Rectal smooth muscle tissue (tissue), 1 donor: ENCODE results near the gene HOXD1.

Experiments used
- H3K27ac ChIP-seq: one replicate; pipeline ENCODE4 v1.7.0; 2013; ENCODE audit warnings: low read depth, low read length, inconsistent platforms
- H3K27me3 ChIP-seq: one replicate; pipeline ENCODE4 v1.7.0; 2013; ENCODE audit warnings: low read length; ENCODE audit not compliant: control insufficient read depth, insufficient read depth
- H3K36me3 ChIP-seq: one replicate; pipeline ENCODE4 v1.7.0; 2013; ENCODE audit warnings: low read length; ENCODE audit not compliant: control insufficient read depth, insufficient read depth
- H3K4me1 ChIP-seq: one replicate; pipeline ENCODE4 v1.7.0; 2013; ENCODE audit warnings: low read length; ENCODE audit not compliant: control insufficient read depth, insufficient read depth
- H3K4me3 ChIP-seq: one replicate; pipeline ENCODE4 v1.7.0; 2013; ENCODE audit warnings: low read length
- H3K9ac ChIP-seq: one replicate; pipeline ENCODE4 v1.7.0; 2013; ENCODE audit warnings: low read length

Gene HOXD1

GRCh38 chr2:176157499-176158185 lies 30.8 kb upstream of the HOXD1 start:
- H3K27ac ChIP-seq, result no peak overlapping the region
- peaks cover 3% of the 10 kb centered on the region for H3K36me3 ChIP-seq
- H3K4me1 ChIP-seq, result no peaks in the 10 kb centered on the region
- peak overlapping the region; percentile 44 for H3K4me3 ChIP-seq
- peaks cover 37% of the 10 kb centered on the region for H3K27me3 ChIP-seq
- no peak overlapping the region for H3K9ac ChIP-seq

- Histone ChIP-seq H3K27me3 (peaks cover 38% of the 10 kb centered on the region), H3K9ac (no peak overlapping the region), H3K4me1 (no peaks in the 10 kb centered on the region), H3K36me3 (no peaks in the 10 kb centered on the region), H3K27ac (no peak overlapping the region), H3K4me3 (peak overlapping the region; percentile 44)
Measured at GRCh38 chr2:176158186-176158591, 30.3 kb upstream of the HOXD1 start.

- no peaks in the 10 kb centered on the region for H3K4me1 ChIP-seq
- no peak overlapping the region for H3K9ac ChIP-seq
- H3K4me3 ChIP-seq, result no peak overlapping the region
- H3K27ac ChIP-seq, result no peak overlapping the region
- H3K27me3 ChIP-seq, result peaks cover 38% of the 10 kb centered on the region
- no peaks in the 10 kb centered on the region for H3K36me3 ChIP-seq
Measured at GRCh38 chr2:176158855-176159662, 29.4 kb upstream of the HOXD1 start.

- H3K4me3 ChIP-seq, result no peak overlapping the region
- peaks cover 40% of the 10 kb centered on the region for H3K27me3 ChIP-seq
- H3K4me1 ChIP-seq, result no peaks in the 10 kb centered on the region
- no peaks in the 10 kb centered on the region for H3K36me3 ChIP-seq
- H3K27ac ChIP-seq, result no peak overlapping the region
- H3K9ac ChIP-seq, result no peak overlapping the region
Measured at GRCh38 chr2:176159663-176160250, 28.7 kb upstream of the HOXD1 start.

GRCh38 chr2:176160251-176160985 lies 28.1 kb upstream of the HOXD1 start:
- H3K27me3 ChIP-seq, result peaks cover 41% of the 10 kb centered on the region
- no peak overlapping the region for H3K9ac ChIP-seq
- no peak overlapping the region for H3K27ac ChIP-seq
- no peaks in the 10 kb centered on the region for H3K4me1 ChIP-seq
- H3K36me3 ChIP-seq, result no peaks in the 10 kb centered on the region
- H3K4me3 ChIP-seq, result peak overlapping the region; percentile 32

GRCh38 chr2:176160986-176161824 lies 27.3 kb upstream of the HOXD1 start:
- no peak overlapping the region for H3K27ac ChIP-seq
- no peaks in the 10 kb centered on the region for H3K36me3 ChIP-seq
- no peaks in the 10 kb centered on the region for H3K4me1 ChIP-seq
- no peak overlapping the region for H3K9ac ChIP-seq
- peaks cover 46% of the 10 kb centered on the region for H3K27me3 ChIP-seq
- H3K4me3 ChIP-seq, result peak overlapping the region; percentile 3

- H3K4me1 ChIP-seq, result no peaks in the 10 kb centered on the region
- no peak overlapping the region for H3K27ac ChIP-seq
- no peak overlapping the region for H3K9ac ChIP-seq
- H3K27me3 ChIP-seq, result peaks cover 46% of the 10 kb centered on the region
- H3K36me3 ChIP-seq, result no peaks in the 10 kb centered on the region
- H3K4me3 ChIP-seq, result no peak overlapping the region
Measured at GRCh38 chr2:176161825-176162626, 26.4 kb upstream of the HOXD1 start.

GRCh38 chr2:176162911-176163671 lies 25.4 kb upstream of the HOXD1 start:
- Histone ChIP-seq H3K36me3 (no peaks in the 10 kb centered on the region), H3K4me1 (no peaks in the 10 kb centered on the region), H3K27me3 (peaks cover 42% of the 10 kb centered on the region), H3K9ac (no peak overlapping the region), H3K4me3 (no peak overlapping the region), H3K27ac (no peak overlapping the region)

GRCh38 chr2:176163672-176164056 lies 24.8 kb upstream of the HOXD1 start:
- H3K27me3 ChIP-seq, result peaks cover 38% of the 10 kb centered on the region
- no peak overlapping the region for H3K4me3 ChIP-seq
- no peak overlapping the region for H3K9ac ChIP-seq
- H3K36me3 ChIP-seq, result no peaks in the 10 kb centered on the region
- H3K27ac ChIP-seq, result no peak overlapping the region
- H3K4me1 ChIP-seq, result no peaks in the 10 kb centered on the region

- Histone ChIP-seq H3K27ac (no peak overlapping the region), H3K4me3 (no peak overlapping the region), H3K4me1 (no peaks in the 10 kb centered on the region), H3K9ac (no peak overlapping the region), H3K27me3 (peaks cover 38% of the 10 kb centered on the region), H3K36me3 (no peaks in the 10 kb centered on the region)
Measured at GRCh38 chr2:176164201-176164600, 24.3 kb upstream of the HOXD1 start.
